ENCODE data around the gene CDK5RAP3.

- TF ChIP-seq POLR2A (IDR thresholded peaks at IDR 0.05; ENCODE audit: low read length) (no peak), GATA1 (IDR thresholded peaks at IDR 0.05; ENCODE audit: low read depth, low read length) (no peak)
These were observed 26.7 kb downstream of the CDK5RAP3 start for GRCh38 chr17:47997586-47997985.

Measured in erythroblast (primary cell).